HepG2 (cell line): ENCODE data around the gene KAT2A. TPM values are rescaled to one million over a fixed set of nuclear protein-coding genes. Genes with fewer than 3 reads are reported as not detected.
A peak's percentile ranks its signal among the peaks of the same experiment; 100 is the strongest.

Experiments used
- BORCS8-MEF2B ChIP-seq: sonication (generic); formaldehyde crosslinking; IDR thresholded peaks from 2 replicates; pipeline ENCODE4 v1.8.0; 2022; ENCODE audit warnings: mild to moderate bottlenecking, missing genetic modification reagents
- EP300 ChIP-seq, 3 experiments: sonication (generic) in 1 of 3; formaldehyde crosslinking in 1 of 3; IDR thresholded peaks; 2 replicates each; pipeline versions ENCODE4 v1.5.1 to v1.6.1; 2011 to 2020; ENCODE audit warnings: low read depth in 2 of 3, low read length in 2 of 3, borderline replicate concordance in 1 of 3, improper control_type of control experiment in 1 of 3, mild to moderate bottlenecking in 1 of 3, missing genetic modification reagents in 1 of 3, moderate library complexity in 1 of 3
- JARID2 ChIP-seq: sonication (generic); formaldehyde crosslinking; IDR thresholded peaks from 2 replicates; pipeline ENCODE4 v1.8.1; 2023; ENCODE audit warnings: missing genetic modification reagents, inconsistent platforms; ENCODE audit not compliant: insufficient replicate concordance
- KDM6A ChIP-seq: IDR thresholded peaks from 2 replicates; pipeline ENCODE4 v1.6.1; 2016; ENCODE audit warnings: low read depth
- KLF16 ChIP-seq, 2 experiments: sonication (generic) in 1 of 2; formaldehyde crosslinking in 1 of 2; IDR thresholded peaks; 2 replicates each; pipeline versions ENCODE4 v1.6.1 to v1.8.0; 2016 to 2023; ENCODE audit warnings: missing genetic modification reagents in 2 of 2, missing compliant biosample characterization in 1 of 2
- MIER2 ChIP-seq: IDR thresholded peaks from 2 replicates; pipeline ENCODE4 v1.6.1; 2016; ENCODE audit warnings: missing biosample characterization, missing genetic modification reagents
- NRL ChIP-seq: sonication (generic); formaldehyde crosslinking; IDR thresholded peaks from 2 replicates; pipeline ENCODE4 v1.5.0; 2020; ENCODE audit warnings: missing genetic modification reagents, mild to moderate bottlenecking, moderate library complexity, borderline replicate concordance
- RELA ChIP-seq: sonication (generic); formaldehyde crosslinking; IDR thresholded peaks from 2 replicates; pipeline ENCODE4 v1.4.0; 2020; ENCODE audit warnings: missing genetic modification reagents
- YY1 ChIP-seq: IDR thresholded peaks from 2 replicates; pipeline ENCODE4 v1.6.1; 2011; ENCODE audit warnings: low read length, low read depth, moderate library complexity, mild to moderate bottlenecking; ENCODE audit not compliant: insufficient read depth, insufficient replicate concordance
- ZFX ChIP-seq: sonication (generic); formaldehyde crosslinking; IDR thresholded peaks from 2 replicates; pipeline ENCODE4 v1.4.0; 2020; ENCODE audit warnings: mild to moderate bottlenecking, low read depth, missing genetic modification reagents, moderate library complexity
- ZMYM3 ChIP-seq: sonication (generic); formaldehyde crosslinking; IDR thresholded peaks from 2 replicates; pipeline ENCODE4 v1.5.1; 2020; ENCODE audit warnings: mild to moderate bottlenecking, missing genetic modification reagents
- ZNF101 ChIP-seq: sonication (generic); formaldehyde crosslinking; IDR thresholded peaks from 2 replicates; pipeline ENCODE4 v1.4.0; 2020; ENCODE audit warnings: mild to moderate bottlenecking, low read depth, missing genetic modification reagents, borderline replicate concordance
- ZNF232 ChIP-seq: sonication (generic); formaldehyde crosslinking; IDR thresholded peaks from 2 replicates; pipeline ENCODE4 v1.4.0; 2020; ENCODE audit warnings: missing genetic modification reagents, borderline replicate concordance
- ZNF333 ChIP-seq: sonication (generic); formaldehyde crosslinking; IDR thresholded peaks from 2 replicates; pipeline ENCODE4 v1.4.0; 2020; ENCODE audit warnings: mild to moderate bottlenecking, missing genetic modification reagents, borderline replicate concordance
- ZNF335 ChIP-seq: sonication (generic); formaldehyde crosslinking; IDR thresholded peaks from 2 replicates; pipeline ENCODE4 v1.4.0; 2020; ENCODE audit warnings: missing genetic modification reagents
- ZNF530 ChIP-seq: sonication (generic); formaldehyde crosslinking; IDR thresholded peaks from 2 replicates; pipeline ENCODE4 v1.5.0; 2020; ENCODE audit warnings: low read depth, mild to moderate bottlenecking, missing genetic modification reagents
- ZNF781 ChIP-seq: sonication (generic); formaldehyde crosslinking; IDR thresholded peaks from 2 replicates; pipeline ENCODE4 v1.5.1; 2020; ENCODE audit warnings: borderline replicate concordance, mild to moderate bottlenecking, missing genetic modification reagents; ENCODE audit errors: not compliant biosample characterization
- polyA plus RNA-seq, 8 experiments: library from polyadenylated mRNA; depleted of rRNA in 3 of 8; stranded (reverse) in 7 of 8; unstranded in 1 of 8; fragments of >200 nt; fragmentation: Illumina TruSeq in 4 of 8; extraction: Trizol in 4 of 8; gene quantifications; 2 replicates each; pipeline versions ENCODE4 v1.2.1 to v1.2.3, GENCODE V29; 2011 to 2016; ENCODE audit warnings: low read depth in 4 of 8, missing spikeins in 1 of 8, mixed read lengths in 1 of 8; ENCODE audit not compliant: insufficient read depth in 1 of 8
- total RNA-seq, 5 experiments: library from RNA; depleted of rRNA; stranded (reverse); fragments of >200 nt; fragmentation: Illumina TruSeq; extraction: Trizol; gene quantifications; 2 replicates each; pipeline ENCODE4 v1.2.3, GENCODE V29; 2016; ENCODE audit warnings: low read depth in 1 of 5
- TF ChIP-seq, protein P1 (sequence below): sonication (generic); formaldehyde crosslinking; IDR thresholded peaks from 2 replicates; pipeline ENCODE4 v1.4.0; 2020; ENCODE audit warnings: mild to moderate bottlenecking, missing genetic modification reagents
- TF ChIP-seq, protein P2 (sequence below): sonication (generic); formaldehyde crosslinking; IDR thresholded peaks from 2 replicates; pipeline ENCODE4 v1.5.0; 2020; ENCODE audit warnings: mild to moderate bottlenecking, missing genetic modification reagents, borderline replicate concordance
- TF ChIP-seq, protein P3 (sequence below): sonication (generic); formaldehyde crosslinking; IDR thresholded peaks from 2 replicates; pipeline ENCODE4 v1.5.0; 2020; ENCODE audit warnings: missing genetic modification reagents, mild to moderate bottlenecking, borderline replicate concordance

Gene KAT2A
- total and polyA plus RNA-seq, 2 of the 13 experiments (the other 11 are each of a cell fraction or from before 2014, with no cell fraction given): 29.1 to 90.4 TPM

DNA sequence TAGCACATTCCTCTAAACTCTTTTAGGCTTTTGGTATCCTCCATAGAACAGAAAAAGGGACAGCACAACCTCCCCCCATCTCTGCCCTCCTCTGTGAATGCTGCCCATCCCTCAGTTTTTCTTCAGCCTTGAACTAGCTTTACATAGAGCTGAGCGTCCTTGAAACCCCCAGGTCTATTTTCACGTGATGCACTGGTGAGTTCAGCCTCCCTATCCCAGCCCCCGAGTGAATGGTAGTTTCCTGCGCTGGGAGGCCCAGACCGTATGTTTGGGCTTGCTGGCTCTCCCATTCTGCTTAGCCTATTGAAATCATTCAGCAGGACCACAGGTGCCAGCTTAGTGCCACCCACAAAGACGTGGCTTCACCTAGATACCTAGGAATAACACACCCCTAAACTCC, 45.4 kb downstream of the KAT2A start (continued):
- TF ChIP-seq, protein P1, sequence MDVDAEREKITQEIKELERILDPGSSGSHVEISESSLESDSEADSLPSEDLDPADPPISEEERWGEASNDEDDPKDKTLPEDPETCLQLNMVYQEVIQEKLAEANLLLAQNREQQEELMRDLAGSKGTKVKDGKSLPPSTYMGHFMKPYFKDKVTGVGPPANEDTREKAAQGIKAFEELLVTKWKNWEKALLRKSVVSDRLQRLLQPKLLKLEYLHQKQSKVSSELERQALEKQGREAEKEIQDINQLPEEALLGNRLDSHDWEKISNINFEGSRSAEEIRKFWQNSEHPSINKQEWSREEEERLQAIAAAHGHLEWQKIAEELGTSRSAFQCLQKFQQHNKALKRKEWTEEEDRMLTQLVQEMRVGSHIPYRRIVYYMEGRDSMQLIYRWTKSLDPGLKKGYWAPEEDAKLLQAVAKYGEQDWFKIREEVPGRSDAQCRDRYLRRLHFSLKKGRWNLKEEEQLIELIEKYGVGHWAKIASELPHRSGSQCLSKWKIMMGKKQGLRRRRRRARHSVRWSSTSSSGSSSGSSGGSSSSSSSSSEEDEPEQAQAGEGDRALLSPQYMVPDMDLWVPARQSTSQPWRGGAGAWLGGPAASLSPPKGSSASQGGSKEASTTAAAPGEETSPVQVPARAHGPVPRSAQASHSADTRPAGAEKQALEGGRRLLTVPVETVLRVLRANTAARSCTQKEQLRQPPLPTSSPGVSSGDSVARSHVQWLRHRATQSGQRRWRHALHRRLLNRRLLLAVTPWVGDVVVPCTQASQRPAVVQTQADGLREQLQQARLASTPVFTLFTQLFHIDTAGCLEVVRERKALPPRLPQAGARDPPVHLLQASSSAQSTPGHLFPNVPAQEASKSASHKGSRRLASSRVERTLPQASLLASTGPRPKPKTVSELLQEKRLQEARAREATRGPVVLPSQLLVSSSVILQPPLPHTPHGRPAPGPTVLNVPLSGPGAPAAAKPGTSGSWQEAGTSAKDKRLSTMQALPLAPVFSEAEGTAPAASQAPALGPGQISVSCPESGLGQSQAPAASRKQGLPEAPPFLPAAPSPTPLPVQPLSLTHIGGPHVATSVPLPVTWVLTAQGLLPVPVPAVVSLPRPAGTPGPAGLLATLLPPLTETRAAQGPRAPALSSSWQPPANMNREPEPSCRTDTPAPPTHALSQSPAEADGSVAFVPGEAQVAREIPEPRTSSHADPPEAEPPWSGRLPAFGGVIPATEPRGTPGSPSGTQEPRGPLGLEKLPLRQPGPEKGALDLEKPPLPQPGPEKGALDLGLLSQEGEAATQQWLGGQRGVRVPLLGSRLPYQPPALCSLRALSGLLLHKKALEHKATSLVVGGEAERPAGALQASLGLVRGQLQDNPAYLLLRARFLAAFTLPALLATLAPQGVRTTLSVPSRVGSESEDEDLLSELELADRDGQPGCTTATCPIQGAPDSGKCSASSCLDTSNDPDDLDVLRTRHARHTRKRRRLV (CRISPR knock-in tag): no peak
- TF ChIP-seq YY1 (no peak), ZNF232 (no peak), ZFX (peak; percentile 44; the same call in 1 of the 2 replicates), ZNF530 (CRISPR knock-in tag) (no peak), ZNF333 (CRISPR knock-in tag) (no peak), KLF16 (CRISPR knock-in tag; IDR thresholded peaks at IDR 0.05) (no peak), EP300 (IDR thresholded peaks at IDR 0.05; ENCODE audit: low read depth in 2 of 2, low read length in 2 of 2) (peak in 1 of 2 experiments; percentile 31; a peak in 1 of 4 replicates), EP300 (CRISPR knock-in tag; IDR thresholded peaks at IDR 0.05; ENCODE audit: borderline replicate concordance) (no peak), NRL (CRISPR knock-in tag) (no peak), RELA (CRISPR knock-in tag) (no peak), BORCS8-MEF2B (CRISPR knock-in tag) (no peak), MIER2 (no peak), ZMYM3 (CRISPR knock-in tag) (peak; percentile 59; the same call in 1 of the 2 replicates), ZNF781 (peak; percentile 62), ZNF335 (no peak), JARID2 (CRISPR knock-in tag) (no peak), KDM6A (CRISPR knock-in tag) (peak; percentile 25; the same call in 1 of the 2 replicates), ZNF101 (no peak)
- TF ChIP-seq, protein P2, sequence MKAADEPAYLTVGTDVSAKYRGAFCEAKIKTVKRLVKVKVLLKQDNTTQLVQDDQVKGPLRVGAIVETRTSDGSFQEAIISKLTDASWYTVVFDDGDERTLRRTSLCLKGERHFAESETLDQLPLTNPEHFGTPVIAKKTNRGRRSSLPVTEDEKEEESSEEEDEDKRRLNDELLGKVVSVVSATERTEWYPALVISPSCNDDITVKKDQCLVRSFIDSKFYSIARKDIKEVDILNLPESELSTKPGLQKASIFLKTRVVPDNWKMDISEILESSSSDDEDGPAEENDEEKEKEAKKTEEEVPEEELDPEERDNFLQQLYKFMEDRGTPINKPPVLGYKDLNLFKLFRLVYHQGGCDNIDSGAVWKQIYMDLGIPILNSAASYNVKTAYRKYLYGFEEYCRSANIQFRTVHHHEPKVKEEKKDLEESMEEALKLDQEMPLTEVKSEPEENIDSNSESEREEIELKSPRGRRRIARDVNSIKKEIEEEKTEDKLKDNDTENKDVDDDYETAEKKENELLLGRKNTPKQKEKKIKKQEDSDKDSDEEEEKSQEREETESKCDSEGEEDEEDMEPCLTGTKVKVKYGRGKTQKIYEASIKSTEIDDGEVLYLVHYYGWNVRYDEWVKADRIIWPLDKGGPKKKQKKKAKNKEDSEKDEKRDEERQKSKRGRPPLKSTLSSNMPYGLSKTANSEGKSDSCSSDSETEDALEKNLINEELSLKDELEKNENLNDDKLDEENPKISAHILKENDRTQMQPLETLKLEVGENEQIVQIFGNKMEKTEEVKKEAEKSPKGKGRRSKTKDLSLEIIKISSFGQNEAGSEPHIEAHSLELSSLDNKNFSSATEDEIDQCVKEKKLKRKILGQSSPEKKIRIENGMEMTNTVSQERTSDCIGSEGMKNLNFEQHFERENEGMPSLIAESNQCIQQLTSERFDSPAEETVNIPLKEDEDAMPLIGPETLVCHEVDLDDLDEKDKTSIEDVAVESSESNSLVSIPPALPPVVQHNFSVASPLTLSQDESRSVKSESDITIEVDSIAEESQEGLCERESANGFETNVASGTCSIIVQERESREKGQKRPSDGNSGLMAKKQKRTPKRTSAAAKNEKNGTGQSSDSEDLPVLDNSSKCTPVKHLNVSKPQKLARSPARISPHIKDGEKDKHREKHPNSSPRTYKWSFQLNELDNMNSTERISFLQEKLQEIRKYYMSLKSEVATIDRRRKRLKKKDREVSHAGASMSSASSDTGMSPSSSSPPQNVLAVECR: peak; percentile 19; the same call in 1 of the 2 replicates
- TF ChIP-seq, protein P3, sequence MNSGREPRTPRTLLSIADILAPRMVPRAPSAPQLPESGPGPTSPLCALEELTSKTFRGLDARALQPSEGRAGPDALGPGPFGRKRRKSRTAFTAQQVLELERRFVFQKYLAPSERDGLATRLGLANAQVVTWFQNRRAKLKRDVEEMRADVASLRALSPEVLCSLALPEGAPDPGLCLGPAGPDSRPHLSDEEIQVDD: no peak
